SU-DHL-6 (cell line): ENCODE results near the gene WDR93.

Experiments
- EZH2phosphoT487 ChIP-seq: fragments of 200-600 bp; sonication (generic), shearing (Covaris generic); conservative IDR thresholded peaks from 2 replicates; pipeline ENCODE4 v1.6.1; 2018; ENCODE audit warnings: mild to moderate bottlenecking, antibody characterized with exemption, low read length, moderate library complexity, mixed read lengths
- TF ChIP-seq, protein P1 (sequence below): fragments of 200-600 bp; sonication (generic); IDR thresholded peaks from one replicate; pipeline ENCODE4 v1.5.1; 2017; ENCODE audit warnings: antibody characterized with exemption, mild to moderate bottlenecking, low read length, moderate library complexity; ENCODE audit not compliant: insufficient read depth, poor library complexity, severe bottlenecking

DNA sequence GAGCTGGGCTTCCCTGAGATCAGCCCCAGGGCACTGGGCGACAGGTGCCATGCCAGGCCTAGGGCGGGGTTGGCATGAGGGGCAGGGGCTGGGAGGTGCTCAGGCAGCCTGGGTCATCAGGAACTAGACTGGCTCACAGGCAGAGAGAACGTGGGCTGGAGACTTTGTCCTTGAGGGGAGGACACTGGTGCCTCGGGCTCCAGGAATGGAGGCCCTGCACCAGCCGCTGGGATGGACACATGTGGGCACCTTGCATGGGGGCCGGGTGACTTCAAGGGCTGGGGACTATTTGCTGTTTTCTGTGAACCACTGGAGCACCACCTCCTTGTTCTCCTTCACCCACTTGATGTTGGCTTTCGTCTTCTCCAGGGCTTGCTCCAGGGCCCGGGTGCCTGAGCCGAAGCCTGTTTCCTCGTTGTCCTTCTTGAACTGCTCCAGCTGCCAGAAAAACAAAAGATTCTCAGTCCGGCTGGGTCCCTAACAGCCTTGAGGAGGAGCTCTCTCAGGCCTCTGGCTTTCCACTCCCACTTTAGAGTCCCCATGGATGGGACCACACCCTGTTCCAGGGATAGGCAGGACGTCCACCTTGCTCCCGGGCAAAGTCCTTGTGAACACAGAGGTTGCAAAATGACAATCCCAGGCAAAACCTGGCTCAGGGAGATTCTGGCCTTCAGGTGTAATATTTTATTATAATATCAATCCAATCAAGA, 94.6 kb downstream of the WDR93 start:
- no peak for TF ChIP-seq EZH2phosphoT487
- TF ChIP-seq, protein P1, sequence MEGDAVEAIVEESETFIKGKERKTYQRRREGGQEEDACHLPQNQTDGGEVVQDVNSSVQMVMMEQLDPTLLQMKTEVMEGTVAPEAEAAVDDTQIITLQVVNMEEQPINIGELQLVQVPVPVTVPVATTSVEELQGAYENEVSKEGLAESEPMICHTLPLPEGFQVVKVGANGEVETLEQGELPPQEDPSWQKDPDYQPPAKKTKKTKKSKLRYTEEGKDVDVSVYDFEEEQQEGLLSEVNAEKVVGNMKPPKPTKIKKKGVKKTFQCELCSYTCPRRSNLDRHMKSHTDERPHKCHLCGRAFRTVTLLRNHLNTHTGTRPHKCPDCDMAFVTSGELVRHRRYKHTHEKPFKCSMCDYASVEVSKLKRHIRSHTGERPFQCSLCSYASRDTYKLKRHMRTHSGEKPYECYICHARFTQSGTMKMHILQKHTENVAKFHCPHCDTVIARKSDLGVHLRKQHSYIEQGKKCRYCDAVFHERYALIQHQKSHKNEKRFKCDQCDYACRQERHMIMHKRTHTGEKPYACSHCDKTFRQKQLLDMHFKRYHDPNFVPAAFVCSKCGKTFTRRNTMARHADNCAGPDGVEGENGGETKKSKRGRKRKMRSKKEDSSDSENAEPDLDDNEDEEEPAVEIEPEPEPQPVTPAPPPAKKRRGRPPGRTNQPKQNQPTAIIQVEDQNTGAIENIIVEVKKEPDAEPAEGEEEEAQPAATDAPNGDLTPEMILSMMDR, result no peak
